Measurements from ENCODE around the gene KMT2A.
"Not testable (repeated sequence)": the region's sequence is repeated elsewhere in the genome, so short reads cannot be mapped to it uniquely, and the experiment has no call there.

KMT2A gene
- total RNA-seq, result 198 to 307 (median 248) reads per million in 4 donors

DNA sequence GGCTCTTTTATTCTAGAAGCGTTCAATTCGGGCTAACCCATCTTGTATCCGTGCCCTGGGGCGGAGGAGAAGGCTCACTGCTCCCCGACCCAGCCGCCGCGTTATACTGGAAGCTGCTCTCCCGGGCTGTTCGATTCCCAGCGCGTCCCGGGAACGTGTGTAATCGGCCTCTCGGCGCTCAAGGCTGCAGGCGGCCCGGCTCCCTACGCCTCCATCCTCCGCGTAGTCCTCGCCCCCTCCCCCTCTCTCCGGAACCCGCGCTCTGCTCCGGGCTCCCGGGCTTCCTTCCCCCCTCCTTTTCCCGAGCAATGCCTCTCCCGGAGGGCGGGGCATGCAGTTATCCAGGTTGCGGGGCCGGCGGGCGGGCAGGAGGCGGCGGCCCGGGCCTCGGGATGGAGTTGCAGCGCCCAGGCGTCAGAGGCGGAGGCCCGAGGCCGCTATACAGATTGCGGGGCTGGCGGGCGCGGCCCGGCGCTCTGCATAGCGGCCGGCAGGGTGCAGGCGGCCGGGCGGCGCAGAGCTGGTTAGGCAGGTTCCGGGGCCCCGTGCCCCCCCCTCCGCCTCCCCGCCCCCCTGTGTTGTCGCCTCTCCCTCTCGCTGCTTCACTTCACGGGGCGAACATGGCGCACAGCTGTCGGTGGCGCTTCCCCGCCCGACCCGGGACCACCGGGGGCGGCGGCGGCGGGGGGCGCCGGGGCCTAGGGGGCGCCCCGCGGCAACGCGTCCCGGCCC, at the start of gene KMT2A:
TSS of gene KMT2A (plus strand) at position 600 of the 732 bp plus-strand sequence. CDS start at position 621, 21 bp downstream.
- DNase-seq, result peak; percentile 83 to 94 (median 90)

DNA sequence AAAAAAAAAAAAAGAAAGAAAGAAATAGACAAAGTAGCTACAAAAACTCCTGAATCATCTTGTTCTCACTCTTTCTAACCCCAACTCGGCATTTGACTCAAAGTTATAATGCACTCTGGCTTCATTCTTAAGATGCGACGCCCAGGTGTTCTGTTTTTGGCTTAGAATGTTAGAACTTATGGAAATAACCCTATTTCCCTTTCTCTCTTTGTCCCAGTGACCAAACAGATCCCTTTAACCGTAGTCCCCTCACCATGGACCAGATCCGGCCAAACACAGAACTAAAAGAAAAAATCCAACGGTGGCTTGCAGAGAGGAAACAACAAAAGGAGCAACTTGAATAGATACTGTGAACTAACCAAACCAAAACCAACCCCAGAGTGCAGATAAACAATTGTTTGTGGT, 40.2 kb upstream of the KMT2A start:
- peak in 1 of 5 donors; percentile 73 for DNase-seq

DNA sequence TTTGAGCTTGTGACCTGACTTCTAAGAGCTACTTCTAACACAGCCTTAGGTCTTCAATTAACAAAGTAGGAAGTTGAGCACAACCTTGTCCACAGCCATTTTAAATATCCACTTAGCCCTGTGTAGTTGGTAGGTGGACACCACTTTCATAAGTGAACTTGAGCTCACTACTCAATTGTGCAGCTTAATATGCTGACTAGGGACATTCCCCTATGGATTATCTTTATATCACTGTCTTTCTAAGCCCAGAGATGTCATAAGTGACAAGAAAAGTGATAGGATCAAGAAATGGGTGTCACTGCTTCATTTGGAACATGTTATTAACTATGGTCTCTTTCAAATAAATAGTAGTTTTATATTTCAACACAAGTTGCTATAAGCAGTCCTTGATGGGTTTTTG, 38.8 kb upstream of the KMT2A start:
- DNase-seq, result peak in 1 of 5 donors; percentile 4

DNA sequence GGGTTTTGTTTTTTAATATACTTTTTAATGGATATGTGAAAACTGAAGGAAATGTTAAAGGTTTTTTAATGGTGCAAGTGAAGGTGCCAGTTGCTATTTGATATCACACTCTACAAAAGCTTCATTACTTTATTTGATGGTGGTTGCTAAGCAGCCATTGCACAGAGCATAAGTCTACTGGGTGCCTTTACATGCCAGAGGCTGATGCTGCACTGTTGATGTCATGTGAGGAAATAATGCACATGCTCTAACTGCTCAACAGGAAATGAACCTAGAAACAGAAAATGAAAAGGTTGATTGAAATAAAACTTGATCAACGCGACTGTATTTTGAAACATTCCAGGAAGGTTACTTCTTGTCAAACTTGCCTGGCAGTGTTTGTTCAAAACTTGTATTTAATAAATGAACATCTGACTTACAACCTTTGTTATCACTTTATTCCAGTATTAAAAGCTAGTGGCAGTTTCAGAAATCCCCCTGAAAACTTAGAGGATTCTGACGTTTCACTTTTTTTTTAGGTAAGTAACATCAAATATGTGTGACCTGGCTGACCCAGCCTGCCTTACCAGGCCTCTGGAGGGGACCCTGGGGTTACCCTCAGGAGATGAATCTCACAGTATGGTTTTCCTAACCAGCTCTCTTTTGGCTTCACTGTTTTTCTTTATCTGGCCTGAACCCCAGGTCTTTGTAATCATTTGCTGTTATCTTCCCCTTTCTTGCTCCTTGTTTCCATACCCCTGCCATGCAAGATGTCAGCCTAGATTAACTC, 37.3 kb upstream of the KMT2A start:
- peak; percentile 15 to 90 (median 58) for DNase-seq

DNA sequence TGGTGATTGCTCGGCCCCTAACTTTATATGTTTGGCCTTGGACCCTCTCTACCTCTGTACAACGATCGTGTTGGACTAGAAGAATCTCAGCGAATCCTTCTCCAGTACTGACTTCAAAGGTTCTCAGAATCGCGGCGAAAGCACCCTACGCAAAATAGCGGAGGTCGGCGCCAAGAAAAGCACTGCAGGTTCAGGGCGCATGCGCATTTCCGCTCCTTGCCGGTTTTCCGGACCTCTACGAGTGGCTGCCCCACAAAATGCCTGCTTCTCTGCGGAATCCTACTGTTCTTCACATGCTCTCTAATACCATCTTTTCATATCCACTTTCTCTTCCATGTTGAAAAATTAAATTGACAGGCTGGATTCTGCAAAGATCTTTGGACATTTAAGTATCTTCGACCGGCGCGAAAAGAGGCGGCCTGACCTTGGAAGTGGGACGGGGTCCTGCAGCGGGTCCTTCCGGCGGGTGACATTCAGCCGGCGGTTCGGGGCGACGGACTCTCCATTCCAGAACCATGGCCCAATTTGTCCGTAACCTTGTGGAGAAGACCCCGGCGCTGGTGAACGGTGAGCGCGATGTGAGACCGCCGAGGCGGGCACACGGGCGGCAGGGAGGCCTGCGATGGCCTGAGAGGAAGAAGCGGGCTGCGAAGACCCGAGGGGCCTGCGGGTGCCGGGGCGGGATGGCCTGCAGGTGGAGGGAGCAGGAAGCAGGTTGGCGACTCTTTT, 35.0 kb upstream of the KMT2A start, which contains the start of gene ATP5MG:
TSS of gene ATP5MG (plus strand) at position 456 of the 729 bp plus-strand sequence. CDS start at position 516, 60 bp downstream.
- DNase-seq, result peak; percentile 81 to 94 (median 89)

DNA sequence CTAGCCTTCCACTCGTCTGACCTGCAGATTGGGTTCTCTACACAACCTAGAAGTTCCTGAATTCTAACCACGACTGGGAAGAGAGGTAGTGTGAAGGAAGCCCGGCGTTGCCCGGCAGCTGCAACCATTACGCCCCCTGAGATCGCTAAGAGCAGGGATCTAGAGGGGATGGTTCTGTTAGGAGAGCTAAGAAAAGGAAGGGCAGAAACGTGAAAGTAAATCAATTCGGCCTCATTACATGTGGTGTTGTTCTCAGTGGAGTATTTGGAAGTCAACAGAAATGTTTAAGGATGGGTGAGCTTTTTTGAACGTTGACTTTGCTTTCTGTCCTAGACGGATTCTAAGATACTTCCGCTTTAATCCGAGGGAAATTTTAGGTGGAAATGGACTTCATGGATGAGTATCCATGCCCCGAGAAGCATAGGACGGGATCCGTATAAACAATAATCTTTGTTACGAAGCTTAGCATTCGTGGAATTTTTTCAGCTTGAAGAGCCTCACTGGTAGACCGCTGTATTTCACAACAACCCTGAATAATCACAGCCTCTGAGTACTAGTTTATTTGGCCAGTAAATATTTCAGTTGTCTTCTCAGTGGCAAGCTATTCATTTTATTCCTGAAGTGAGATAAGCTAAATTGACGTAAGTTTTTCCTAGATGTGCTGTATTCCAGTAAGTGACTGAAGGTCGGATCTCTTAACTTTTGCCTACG, 34.3 kb upstream of the KMT2A start:
- DNase-seq, result no peak

DNA sequence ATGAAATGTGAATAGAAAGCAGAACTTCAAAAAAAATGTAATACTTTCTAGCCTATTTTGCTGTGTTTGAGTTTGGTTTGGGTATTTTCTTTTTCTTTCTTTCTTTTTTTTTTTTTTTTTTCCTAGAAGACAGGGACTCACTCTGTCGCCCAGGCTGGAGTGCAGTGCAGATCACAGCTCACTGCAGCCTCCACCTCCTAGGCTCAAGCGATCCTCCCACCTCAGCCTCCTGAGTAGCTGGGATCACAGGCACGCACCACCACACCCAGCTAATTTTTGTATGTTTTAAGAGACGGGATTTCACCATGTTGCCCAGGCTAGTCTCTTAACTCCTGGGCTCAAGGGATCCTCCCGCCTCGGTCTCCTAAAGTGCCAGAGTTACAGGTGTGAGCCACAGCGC, 33.7 kb upstream of the KMT2A start:
- DNase-seq, result not testable (repeated sequence)

DNA sequence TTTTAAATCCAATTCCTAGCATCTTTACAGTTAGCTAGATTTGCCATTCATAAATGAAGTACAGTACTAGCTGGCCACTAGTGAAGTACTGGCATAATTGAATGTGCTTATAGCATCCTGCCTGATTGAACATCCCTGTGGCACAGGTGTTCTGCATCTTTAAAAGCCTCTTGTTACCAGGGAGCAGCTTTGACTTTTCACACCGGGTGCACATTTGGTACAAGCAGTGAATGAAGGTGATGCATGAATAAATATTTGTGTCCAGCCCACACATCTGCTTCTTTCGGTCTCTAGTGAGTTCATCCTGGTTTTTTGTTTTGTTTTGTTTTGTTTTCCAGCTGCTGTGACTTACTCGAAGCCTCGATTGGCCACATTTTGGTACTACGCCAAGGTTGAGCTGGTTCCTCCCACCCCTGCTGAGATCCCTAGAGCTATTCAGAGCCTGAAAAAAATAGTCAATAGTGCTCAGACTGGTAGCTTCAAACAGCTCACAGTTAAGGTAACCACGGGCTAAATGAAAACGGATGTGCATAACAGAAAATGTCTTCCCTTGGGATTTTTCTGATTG, 29.6 kb upstream of the KMT2A start:
- no peak for DNase-seq

DNA sequence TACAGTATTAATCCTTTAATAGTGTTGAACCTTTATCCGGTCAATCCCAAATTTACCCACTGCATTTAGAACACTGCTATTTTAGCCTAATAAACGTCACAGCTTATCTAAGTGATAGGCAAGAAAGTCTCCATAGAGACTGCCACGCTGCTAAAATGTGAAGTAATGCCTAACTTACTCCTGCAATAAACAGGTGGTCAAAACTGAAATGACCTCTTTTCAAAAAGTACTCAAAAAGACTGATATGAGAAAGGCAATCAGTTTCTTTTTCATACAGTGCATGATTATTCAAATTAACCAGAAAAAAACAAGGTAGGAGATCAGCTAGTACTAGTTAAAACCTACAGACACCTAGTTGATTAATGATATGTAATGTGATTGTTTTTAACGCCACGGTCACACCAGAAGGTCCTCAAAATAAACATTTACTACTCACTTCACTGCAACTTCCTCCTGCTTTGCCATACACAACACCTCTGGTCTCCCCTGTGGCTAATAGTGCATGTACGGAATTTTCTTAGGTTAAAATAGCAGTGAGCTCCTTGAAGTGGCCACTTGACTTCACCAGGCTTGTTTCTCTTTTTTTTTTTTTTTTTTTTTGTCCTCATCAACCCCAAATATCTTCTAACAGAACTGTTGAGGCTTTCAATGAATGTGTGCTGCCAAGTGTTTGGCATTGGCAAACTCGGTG, 26.1 kb upstream of the KMT2A start:
- DNase-seq, result no peak

DNA sequence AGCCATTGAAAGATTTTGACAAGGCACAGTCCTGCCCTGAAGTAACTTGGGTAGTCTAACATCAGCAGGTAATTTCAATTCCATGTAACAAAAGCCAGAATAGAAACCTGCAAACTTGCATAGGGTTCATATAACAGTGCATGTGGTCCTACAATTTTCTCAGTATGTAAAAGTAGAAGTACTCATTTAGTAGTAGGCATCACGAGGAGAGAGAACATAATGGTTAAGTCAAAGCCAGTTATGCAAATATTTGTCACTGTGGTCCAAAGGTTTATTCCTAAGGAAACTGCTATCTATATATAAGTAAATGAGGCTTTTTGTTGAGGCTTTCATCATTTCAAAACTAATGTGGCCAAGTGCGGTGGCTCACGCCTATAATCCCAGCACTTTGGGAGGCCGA, 24.8 kb upstream of the KMT2A start:
- no peak for DNase-seq

DNA sequence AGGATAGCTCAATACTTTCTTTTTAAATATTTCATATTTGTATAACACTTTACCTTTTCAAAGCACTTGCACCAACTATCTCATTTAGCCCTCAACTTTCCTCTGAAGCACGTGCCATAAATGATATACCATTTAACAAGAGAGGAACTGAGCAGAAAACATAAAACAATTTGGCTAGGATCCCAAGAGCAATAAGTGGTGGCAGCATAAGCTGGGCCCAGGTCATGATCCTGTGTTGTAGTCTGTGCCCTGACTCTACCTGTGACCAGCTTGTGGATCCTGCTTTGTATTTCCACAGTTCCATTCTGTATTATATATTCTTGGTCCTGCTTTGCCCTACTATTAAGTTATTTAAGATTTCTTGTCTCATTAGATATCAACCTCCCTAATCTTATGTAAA, 23.4 kb upstream of the KMT2A start:
- no peak for DNase-seq

DNA sequence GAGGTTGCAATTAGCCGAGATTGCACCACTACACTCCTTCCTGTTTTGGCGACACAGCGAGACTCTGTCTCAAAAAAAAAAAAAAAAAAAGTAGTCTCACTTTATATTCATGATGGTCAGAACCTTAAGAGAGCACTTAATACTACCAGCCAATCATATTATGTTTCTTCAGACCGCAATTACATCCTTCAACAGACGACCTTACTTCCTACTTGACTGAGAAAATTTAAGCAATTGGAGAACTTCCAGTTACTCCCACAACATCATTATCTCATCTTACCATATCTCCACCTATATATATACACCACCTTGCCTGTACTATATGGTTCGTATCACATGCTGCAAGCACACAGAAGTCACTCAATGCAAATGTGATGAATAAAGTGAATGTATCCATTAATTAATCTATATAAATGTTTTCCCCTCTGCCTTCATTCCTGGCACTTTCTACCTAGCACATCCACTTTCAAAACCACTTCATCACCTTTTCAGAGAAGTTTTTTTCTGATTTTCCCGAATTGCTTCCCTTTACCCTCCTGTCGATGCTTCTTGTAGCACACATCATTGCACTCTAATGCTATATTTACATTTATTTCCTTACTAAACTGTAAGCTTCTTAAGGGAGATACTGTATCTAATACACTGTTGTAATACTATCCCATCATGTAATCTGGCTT, 21.1 kb upstream of the KMT2A start:
- DNase-seq, result peak in 1 of 5 donors; percentile 5

DNA sequence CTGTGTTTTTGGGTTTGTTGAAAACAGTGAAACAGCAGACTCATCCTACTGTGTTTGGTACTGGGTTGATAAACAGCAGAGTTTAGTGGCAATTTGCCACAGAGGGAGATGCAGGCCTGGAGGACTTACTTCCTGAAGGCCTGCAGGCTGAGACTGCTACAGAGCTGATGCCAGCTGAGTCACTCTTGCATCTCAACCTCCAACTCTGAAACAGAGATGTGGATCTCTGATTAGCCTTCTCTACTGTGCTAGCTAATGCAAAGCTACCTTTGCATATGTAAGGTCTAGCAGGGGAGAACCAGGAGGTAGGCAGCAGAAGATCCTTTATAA, 20.6 kb upstream of the KMT2A start:
- peak in 1 of 5 donors; percentile 75 for DNase-seq

DNA sequence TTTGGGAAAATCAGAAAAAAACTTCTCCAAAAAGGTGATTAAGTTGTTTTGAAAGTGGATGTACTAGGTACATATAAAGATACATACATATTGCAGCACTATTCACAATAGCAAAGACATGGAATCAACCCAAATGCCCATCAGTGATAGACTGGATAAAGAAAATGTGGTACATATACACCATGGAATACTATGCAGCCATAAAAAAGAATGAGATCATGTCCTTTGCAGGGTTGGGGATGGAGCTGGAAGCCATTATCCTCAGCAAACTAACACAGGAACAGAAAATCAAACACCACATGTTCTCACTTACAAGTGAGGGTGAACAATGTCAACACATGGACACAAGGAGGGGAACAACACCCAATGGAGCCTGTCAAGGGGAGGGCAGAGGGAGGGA, 19.4 kb upstream of the KMT2A start:
- DNase-seq, result not testable (repeated sequence)

DNA sequence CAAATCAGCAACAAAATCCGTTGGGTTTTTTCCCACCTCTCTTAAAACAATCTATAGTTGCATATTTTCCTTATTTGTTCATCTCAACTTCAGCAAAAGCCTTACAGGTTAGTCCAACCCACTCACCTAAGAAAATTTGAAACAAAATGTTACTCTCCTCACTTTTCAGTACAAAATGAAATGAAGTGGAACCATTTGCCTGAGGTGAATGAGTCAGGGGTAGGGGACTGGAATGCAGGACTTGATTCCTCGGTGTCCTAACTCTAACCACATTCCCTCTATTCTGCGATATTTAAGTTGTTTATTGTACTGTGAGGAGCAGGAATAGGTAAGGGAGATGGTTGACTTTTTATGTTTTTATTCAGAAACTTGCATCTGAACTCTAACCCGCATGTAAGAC, 18.5 kb upstream of the KMT2A start:
- no peak for DNase-seq

DNA sequence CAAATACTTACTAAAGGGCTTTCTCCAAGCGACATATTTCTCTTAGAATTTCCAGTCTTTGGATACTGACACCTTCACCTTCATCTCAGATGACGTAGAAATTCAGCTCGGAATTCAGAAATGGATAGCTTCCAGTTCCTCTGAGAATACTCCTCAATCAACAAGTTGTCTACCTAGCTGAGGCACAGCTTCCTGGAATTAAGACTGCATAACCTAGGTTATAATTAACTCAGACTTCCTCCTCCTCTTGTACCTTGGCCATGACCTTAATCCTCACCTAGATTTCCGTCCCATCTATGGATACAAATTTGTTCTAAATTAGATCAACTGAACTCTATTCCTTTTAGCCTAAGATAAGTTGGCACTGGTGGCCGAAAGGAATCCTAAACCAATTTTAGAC, 17.5 kb upstream of the KMT2A start:
- no peak for DNase-seq

DNA sequence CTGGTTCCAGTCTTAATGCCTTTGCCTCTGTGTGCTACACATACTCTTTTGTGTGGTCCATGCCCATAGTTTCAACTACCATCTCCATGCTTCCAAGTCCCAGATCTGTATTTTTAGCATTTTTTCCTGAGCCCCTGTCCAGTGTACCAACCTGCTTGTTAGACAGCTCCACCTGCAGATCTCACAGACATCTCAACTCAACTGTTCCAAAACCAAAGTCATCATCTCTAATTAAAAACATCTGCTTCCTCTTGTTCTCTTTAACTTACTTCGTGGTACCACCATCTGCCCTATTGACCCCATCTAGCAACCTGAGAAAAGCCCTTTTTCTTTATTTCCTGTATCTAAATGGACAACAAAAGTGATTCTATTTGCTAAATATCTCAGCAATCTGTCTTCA, 8.6 kb upstream of the KMT2A start:
- no peak for DNase-seq

DNA sequence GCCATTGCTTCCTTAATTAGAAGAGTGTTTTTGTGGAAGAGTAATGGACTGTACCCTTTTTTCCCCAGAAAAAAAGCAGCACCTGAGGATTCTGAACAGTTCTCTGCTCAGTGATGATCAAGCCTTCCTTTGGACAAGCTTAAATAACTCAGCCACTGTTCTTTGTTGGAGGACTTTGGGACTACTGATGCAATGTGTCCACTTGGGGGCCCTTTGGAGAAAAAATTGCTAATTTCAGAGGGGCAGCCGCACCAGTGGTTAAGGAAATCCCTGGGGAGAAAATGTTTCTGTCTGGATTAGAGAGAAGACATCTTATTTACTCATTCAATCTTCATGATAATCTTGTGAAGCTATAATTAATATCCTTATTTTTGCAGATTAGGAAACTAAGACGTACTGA, 5.3 kb upstream of the KMT2A start:
- no peak for DNase-seq

DNA sequence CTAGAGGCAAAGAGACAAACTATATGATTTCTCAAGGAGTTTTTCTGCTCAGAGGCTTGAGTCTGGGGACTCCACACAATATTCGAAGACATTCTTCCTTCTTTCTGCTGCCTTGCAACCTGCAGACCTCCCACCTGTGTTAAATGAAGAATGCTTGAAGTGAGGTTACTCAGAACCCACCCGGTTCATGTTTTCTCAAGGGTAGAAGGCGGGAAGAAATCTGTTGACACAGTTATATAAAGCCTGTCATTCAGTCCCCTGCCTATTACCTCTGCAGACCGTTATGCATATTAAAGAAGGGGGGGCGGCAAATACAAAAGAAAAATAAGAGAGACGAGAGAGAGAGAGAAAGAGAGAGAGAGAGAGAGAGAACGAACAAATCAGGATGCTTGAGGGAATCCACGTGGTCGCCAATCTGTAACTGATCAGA, 2.2 kb upstream of the KMT2A start:
- DNase-seq, result peak in 1 of 5 donors; percentile 60

DNA sequence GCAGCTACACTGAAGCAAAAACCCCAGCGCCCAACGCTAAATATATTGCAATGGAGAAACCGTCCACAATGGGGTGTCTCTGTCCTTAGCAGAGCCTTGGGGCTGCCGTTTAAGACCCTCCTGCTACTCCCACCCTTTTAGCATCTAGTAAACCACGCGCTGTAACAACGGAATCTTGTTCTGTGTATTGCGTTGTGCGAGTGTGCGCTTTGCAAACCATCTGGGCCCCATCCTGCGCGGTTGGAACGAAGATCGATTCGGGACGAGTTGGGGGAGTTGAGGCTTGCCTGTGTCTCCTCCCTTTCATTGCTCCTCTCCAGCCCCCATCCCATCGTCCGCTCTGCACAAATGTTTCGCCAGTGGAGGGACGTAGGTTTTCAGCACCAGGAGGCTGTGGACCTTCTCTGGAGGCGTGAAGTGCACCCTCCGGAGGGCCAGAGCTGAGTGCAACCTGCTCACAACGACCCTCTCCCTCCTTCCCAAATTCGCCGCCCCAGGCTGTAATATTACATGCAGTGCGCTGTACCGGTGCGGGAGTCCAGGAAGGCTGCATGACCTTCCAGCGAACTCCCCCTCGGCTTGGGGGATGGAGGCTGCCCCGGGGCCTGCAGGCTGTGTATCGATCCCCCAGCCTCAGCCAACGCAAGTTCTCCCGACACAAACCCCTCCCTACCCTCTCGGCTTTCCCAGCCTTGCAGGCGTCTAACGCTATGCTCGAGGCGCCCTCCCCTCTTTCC, 1.6 kb upstream of the KMT2A start:
- DNase-seq, result peak in 4 of 5 donors; percentile 11 to 40 (median 30)

Data from T-helper 1 cell (primary cell).